Stimulated activated naive CD4-positive, alpha-beta T cell (primary cell): Measurements from ENCODE around the gene GSC2.

Experiments used
- DNase-seq, 6 experiments: peaks; one replicate each; lab custom pipeline; 2025; lab: John Stamatoyannopoulos, UW

GSC2 gene

GRCh38 chr22:19149991-19150390 lies at the start of gene GSC2:
Gene GSC2 (minus strand): TSS chr22:19150292. CDS start chr22:19150283, 9 bp downstream.
- DNase-seq, result no peak

GRCh38 chr22:19199479-19199878 lies 49.4 kb upstream of the GSC2 start:
- no peak for DNase-seq

GRCh38 chr22:19197997-19198865 lies 48.1 kb upstream of the GSC2 start:
- no peak for DNase-seq

GRCh38 chr22:19196841-19197612 lies 46.9 kb upstream of the GSC2 start:
- no peak for DNase-seq

- no peak for DNase-seq
Observed at GRCh38 chr22:19195796-19196731, 46.0 kb upstream of the GSC2 start.

GRCh38 chr22:19194766-19195536 lies 44.9 kb upstream of the GSC2 start:
- no peak for DNase-seq

GRCh38 chr22:19193879-19194278 lies 43.8 kb upstream of the GSC2 start:
- no peak for DNase-seq

- no peak for DNase-seq
Observed at GRCh38 chr22:19187716-19188563, 37.8 kb upstream of the GSC2 start.

GRCh38 chr22:19184276-19184997 lies 34.3 kb upstream of the GSC2 start:
- DNase-seq, result no peak

- DNase-seq, result no peak
Observed at GRCh38 chr22:19183216-19183615, 33.1 kb upstream of the GSC2 start.

GRCh38 chr22:19182472-19183157 lies 32.5 kb upstream of the GSC2 start:
- peak in 1 of 6 experiments; percentile 13 for DNase-seq

- DNase-seq, result no peak
Observed at GRCh38 chr22:19181786-19182471, 31.8 kb upstream of the GSC2 start.

- no peak for DNase-seq
Observed at GRCh38 chr22:19180740-19181410, 30.8 kb upstream of the GSC2 start.

GRCh38 chr22:19180234-19180633 lies 30.1 kb upstream of the GSC2 start:
- no peak for DNase-seq

- DNase-seq, result peak in 1 of 6 experiments; percentile 37
Observed at GRCh38 chr22:19179497-19180048, 29.5 kb upstream of the GSC2 start.

- peak in 5 of 6 experiments; percentile 55 to 75 (median 65) for DNase-seq
Observed at GRCh38 chr22:19178657-19179496, 28.8 kb upstream of the GSC2 start, which contains the start of gene SLC25A1. Gene SLC25A1 (minus strand): TSS chr22:19178736. CDS start chr22:19178673, 63 bp downstream.
